CMK (cell line): ENCODE results near the gene DRAXIN.

ENCODE experiments used
- DNase-seq: peaks from one replicate; pipeline ENCODE4 v3.0.0-alpha.2; 2010; ENCODE audit warnings: low read depth

The DRAXIN gene

DNA sequence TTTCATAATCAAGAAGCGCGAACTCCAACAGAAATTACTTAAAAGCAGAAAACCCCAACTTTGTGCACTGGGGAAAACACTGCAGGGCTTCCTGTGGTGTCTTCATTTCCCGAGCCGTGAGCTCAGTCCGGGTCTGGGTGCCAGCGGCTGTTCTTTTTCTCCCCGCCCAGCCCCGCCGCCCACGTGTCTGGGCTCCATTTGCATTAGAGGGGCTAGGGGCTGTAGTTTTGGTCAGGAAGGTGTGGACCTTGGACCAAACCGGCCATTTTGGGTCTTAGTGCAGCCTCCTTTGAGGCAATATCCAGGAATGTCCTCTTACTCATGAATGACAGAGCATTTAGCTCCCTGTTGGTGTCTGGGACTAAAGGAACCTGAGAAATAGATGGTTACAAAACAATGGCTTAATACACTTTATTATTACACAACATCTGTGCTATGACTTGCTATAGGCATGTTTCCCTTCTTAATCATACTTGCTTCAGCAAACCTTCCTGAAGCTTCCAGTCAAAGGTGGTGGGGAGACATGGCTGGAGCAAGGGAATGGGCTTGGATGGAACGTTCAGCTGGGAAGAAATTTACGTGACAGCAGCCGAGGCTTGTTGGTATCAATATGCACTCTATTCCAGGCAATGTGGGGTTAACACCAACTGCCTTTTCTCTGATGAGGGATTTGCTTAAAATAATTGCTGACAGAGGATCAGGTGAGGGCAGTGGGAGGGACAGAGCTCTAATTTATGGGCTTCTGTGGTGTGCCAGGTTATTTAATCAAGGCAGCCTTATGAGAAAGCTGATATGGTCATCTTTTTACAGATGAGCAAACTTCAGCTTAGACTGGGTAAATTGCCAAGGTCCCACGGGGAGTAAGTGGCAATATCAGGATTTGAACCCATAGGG lies 45.5 kb downstream of the DRAXIN start:
- DNase-seq = no peak

- DNase-seq = no peak
Measured at GRCh38 chr1:11738096-11738495, 46.6 kb downstream of the DRAXIN start.

GRCh38 chr1:11738783-11739182 lies 47.3 kb downstream of the DRAXIN start:
- DNase-seq = no peak

DNA sequence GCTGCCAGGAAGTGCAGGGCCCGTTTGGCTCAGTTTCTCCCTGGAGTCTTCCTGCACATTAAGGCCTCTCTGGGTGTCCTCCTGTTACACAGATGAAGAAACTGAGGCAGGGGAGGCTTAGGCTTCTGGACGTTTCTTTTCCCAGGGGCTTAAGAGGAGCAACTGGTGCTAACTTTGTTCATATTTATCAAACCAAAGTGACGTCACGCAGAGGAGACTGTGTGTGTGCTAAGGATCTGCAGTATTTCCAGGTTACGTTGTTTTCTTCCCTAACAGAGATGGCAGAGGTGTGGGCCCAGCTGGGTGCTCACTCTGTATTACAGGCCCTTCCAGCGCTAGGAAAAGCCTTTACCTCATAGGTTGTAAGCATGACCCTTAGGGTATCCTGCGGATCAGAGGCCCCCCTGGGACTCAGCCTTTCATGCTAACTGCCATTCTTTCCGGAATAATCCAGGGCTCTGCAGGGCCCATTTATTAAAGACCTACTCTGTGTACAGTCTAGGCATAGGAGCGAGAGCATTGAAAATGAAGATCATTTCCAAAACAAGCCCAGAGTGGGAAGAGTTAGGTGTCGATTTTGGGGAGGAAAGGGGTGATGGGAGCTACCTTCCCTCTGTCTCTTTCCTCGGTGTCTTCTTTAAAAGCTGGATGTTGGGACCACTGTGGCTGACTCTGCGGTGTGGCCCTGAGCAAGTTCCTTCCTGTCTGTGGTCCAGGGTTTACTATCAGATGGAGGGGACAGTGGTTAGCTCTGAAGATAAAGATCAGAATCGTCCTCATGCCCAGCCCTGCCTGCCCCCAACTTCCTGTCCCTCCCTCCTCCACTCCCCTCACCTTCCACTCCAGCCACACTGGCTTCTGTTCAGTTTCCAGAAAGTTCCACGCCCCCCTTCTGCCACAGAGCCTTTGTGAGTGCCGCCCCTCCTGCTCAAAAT lies 49.0 kb downstream of the DRAXIN start:
- DNase-seq = peak; percentile 97

DNA sequence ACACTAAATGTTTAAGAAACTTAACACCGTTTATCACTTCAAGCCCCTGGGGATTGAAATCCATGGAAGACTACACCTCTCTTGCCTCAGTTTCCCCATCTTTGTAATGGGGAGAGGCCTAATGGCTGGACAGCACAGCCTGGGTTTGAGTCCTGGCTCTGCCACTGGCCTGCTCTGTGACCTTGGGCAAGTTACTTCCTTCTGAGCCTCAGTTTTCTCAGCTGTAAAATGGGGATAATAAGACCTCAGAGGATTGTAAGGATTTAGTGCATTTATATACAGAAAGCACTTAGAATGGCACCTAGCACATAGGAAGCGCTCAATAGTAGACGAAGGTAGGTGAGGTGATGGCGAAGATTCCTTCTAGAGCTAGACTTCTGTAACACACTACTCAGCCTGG lies 50.0 kb downstream of the DRAXIN start:
- DNase-seq = no peak

DNA sequence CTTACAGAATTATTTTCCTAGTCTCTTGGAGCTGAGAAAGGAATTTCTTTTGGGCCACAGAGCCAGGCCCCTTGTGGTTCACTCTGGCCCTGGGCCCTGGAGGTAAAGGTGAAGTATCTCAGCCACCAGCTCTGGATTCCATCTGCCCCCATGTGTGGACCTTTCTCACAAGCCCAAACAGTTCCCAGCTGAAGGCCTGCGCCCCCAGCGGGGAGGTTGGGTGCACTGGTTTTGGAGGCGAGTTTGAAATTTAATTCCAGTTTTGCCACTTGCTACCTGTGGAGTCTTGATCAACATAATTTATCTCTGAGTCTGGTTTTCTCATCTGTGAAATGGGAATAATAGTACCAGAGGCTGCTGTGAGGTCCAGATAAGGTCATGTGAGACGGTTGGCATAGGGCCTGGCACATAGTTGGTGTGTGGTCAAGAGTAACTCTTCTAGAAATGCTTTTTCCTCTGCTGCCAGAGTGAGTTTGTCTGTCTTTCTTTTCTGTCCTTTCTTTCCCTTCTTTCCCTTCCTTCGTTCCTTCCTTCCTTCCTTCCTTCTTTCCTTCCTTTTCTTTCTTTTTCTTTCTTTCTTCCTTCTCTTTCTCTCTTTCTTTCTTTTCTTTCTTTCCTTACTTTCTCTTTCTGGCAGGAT lies 50.5 kb downstream of the DRAXIN start:
- DNase-seq = no peak

GRCh38 chr1:11744287-11744686 lies 52.8 kb downstream of the DRAXIN start:
- no peak for DNase-seq

DNA sequence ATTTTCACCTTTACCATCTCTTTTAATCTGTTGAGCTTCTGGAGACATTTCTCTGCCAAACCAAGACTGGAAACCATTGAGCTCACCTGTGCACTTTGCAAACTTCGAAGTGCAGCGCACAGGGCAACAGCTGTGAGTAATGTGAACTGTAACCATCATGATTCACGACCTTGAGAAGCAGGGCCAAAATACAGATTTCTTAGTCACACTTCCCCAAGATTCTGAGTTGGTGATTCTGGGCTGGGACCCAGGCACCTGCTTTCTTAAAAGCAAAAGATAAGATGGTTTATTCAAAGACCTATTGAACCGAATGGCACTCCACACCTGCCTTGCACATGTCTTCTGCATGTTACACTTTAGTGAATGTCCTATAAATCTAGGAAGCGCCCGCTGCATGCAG lies 54.6 kb downstream of the DRAXIN start:
- no peak for DNase-seq

DNA sequence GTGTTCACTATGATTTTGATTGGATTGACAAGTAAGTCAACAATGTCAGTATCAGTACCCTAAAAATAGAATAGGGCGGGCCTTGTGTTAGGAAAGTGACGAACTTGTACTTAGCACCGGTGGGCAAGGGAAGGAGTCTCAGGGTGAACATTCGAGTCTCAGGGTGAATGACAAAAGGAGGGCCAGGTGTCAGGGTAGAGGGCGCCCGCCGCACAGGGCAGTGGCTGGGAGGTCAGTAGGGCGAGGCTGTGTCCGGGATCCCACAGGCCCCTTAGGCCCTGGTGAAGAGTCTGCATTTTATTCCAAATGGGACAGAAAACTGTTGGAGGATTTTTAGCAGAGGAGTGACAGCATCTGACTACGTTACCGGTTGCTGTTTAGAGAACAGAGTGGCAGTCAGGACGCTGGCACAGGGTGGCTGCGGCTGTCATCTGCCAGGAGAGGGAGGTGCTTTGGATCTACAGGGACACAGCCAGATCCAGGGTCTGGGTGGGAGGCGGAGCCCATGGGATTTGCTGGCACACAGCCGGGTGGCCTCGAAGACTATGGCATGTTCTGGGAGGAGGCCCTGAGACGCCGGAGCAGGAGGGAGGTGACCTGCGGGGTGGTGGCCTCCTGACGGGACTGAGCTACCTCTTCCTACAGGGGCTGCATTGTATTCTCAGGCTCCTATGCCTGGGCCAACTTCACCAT lies 55.4 kb downstream of the DRAXIN start:
- DNase-seq = no peak

- no peak for DNase-seq
Measured at GRCh38 chr1:11748294-11749202, 57.0 kb downstream of the DRAXIN start.

DNA sequence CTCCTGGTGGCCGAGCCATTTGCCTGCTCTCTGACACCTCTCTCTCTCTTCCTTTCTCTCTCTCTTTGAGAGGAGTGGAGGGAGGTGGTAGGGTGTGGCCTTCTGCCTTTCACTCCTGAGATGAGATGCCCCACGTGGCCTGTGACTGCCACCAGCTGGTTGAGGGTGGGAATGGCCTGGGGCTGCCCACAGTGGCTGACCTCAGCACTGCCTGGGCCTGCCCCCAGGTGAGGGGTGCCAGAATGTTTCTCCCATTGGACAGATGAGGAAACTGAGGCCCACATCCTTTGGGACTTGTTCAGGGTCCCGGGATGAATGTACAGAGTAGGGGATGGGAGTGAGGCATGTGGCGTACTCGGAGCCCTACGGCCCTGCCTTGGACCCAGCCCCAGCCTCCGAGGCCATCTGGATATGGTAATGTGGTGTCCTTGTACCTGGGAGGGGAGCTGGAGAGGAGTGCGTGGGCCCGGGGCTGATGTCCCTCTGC lies 57.7 kb downstream of the DRAXIN start:
- peak; percentile 53 for DNase-seq

DNA sequence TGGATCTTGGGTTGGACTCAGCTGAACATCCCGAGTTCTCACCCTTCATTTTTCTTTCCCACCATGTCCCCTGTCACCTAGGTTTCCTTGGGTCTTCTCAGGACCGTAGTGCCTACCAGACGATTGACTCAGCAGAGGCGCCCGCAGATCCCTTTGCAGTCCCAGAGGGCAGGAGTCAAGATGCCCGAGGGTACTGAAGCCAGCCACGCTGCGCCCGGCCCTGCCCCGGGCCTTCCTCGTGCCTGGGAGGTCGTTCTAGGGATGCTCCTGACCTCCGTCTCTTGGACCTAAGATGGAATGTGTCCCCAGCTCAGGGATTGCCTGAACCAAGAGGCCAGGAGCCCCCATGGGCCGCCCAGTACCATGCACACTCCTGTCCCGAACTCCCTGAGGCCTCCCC lies 58.5 kb downstream of the DRAXIN start:
- DNase-seq = no peak

- DNase-seq = no peak
Measured at GRCh38 chr1:11751087-11751486, 59.6 kb downstream of the DRAXIN start.

DNA sequence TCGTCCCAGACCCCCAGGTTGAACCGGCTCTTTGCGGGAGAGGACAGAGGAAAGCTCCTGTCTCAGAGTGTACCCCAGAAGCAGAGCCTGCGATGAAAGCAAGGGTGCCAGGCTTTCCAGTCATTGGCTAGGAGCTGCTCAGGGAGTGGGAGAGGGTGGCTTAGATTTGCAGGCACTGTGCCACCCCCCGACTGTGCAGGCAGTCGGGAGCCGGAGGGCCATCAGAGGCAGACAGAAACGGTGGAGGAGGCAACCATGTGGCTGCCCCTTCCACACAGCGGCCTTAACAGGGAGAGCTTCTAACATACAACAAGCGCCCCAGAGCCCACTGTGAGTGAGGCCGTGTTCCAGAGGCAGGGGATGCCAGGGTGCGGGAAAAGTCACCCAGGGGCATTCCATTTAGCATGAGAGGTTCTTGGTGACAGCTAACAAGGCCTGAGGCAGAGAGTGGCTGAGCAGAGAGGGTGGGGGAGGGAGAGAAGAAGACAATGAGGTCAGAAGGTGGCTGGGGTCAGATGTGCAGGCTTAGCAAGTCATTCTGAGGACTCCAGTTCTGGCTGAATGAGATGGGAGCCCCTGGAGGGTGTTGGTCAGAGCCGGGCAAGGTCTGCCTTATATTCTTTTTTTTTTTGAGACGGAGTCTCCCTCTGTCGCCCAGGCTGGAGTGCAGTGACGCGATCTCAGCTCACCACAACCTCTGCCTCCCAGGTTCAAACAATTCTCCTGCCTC lies 61.0 kb downstream of the DRAXIN start:
- DNase-seq = no peak

- no peak for DNase-seq
Measured at GRCh38 chr1:11753555-11754208, 62.2 kb downstream of the DRAXIN start.

GRCh38 chr1:11757047-11757446 lies 65.5 kb downstream of the DRAXIN start:
- DNase-seq = no peak

GRCh38 chr1:11759791-11760190 lies 68.3 kb downstream of the DRAXIN start:
- DNase-seq = no peak

DNA sequence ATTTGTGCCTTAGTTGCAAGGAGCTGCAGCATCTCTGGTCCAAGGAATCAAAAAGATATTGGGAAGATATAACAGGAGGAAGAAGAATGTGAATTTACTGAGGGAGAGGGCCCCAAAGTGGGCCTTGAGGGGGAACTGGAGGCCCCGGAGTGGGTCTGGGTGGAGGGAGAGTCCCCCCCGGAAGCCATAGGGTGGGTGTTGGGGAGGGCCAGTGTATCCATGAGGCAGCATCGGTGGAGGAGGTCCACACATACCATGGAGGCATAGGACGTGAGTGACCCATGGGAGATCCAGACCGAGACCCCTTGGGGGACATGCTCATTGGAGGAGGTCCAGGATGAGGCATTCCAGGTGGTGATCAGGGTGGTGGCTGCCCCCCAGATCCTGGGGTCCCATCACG lies 69.8 kb downstream of the DRAXIN start:
- DNase-seq = no peak

DNA sequence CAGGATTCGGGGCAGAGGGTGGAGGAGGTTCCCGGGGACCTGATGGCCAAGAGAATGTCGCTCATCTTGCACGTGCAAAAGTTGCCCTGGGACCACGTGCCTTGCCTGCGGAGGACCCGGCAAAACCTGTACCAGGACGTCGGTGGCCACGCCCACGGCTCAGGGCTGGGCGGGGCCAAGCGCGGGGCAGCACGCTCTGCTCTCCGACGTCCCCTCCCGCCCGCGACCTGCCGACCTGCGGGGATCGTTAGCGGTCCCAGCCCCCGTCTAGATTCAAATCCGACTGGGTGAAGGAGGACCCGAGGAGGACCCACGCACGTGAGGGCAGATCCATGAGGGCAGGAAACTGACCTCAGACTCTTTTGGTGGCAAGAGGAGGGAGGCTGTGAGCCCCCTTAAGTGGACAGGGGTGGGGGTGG lies 70.5 kb downstream of the DRAXIN start, which contains the start of gene C1orf167:
Gene C1orf167, plus strand, starts transcription at position 206 of the 419 bp plus-strand sequence. CDS start 2,208 bp downstream, outside the sequence.
- DNase-seq = no peak
